OCI-LY3 (cell line): ENCODE results near the gene CLEC16A.
A peak's percentile ranks its signal among the peaks of the same experiment; 100 is the strongest.

ENCODE experiments used
- H2AFZ ChIP-seq: fragments of 200-600, 300-600 bp; shearing (Covaris generic); 2 replicates; pipeline ENCODE4 v1.6.0; 2014; ENCODE audit warnings: antibody characterized with exemption, low read depth, low read length
- H3K27ac ChIP-seq: fragments of 200-600, 300-600 bp; sonication (generic); 2 replicates; pipeline ENCODE4 v1.5.1; 2014; ENCODE audit warnings: mild to moderate bottlenecking, low read length, moderate library complexity, mixed read lengths
- H3K27me3 ChIP-seq: fragments of 200-600, 300-600 bp; sonication (generic); 2 replicates; pipeline ENCODE4 v1.6.1; 2014; ENCODE audit warnings: low read depth, low read length, mixed read lengths
- H3K36me3 ChIP-seq: fragments of 200-600, 300-600 bp; sonication (generic); replicated peaks from 2 replicates; pipeline ENCODE3; 2014; ENCODE audit warnings: low read depth, low read length, mixed read lengths
- H3K4me1 ChIP-seq: fragments of 300-600, 200-600 bp; sonication (generic); 2 replicates; pipeline ENCODE4 v1.6.1; 2014; ENCODE audit warnings: low read length, mixed read lengths
- H3K4me2 ChIP-seq: fragments of 200-600, 300-600 bp; sonication (generic); 2 replicates; pipeline ENCODE4 v1.6.1; 2014; ENCODE audit warnings: low read length, mixed read lengths
- H3K4me3 ChIP-seq: fragments of 300-600, 200-600 bp; sonication (generic); 2 replicates; pipeline ENCODE4 v1.5.1; 2014; ENCODE audit warnings: antibody characterized with exemption, mild to moderate bottlenecking, low read length, moderate library complexity
- H3K79me2 ChIP-seq: fragments of 300-600, 200-600 bp; shearing (Covaris generic); 2 replicates; pipeline ENCODE4 v1.6.1; 2014; ENCODE audit warnings: mild to moderate bottlenecking, low read length, mixed read lengths
- H3K9ac ChIP-seq: fragments of 300-600, 200-600 bp; shearing (Covaris generic); 2 replicates; pipeline ENCODE4 v1.6.0; 2014; ENCODE audit warnings: mild to moderate bottlenecking, low read length, moderate library complexity
- H3K9me3 ChIP-seq: fragments of 200-600, 300-600 bp; shearing (Covaris generic); 2 replicates; pipeline ENCODE4 v1.6.1; 2014; ENCODE audit warnings: low read length, mixed read lengths; ENCODE audit not compliant: insufficient read depth
- H4K20me1 ChIP-seq: fragments of 200-600, 300-600 bp; sonication (generic); 2 replicates; pipeline ENCODE4 v1.6.1; 2016; ENCODE audit warnings: low read length, mixed read lengths; ENCODE audit not compliant: insufficient read depth
- EZH2phosphoT487 ChIP-seq: fragments of 200-600 bp; shearing (Covaris generic); IDR thresholded peaks from 2 replicates; pipeline ENCODE4 v1.6.1; 2018; ENCODE audit warnings: antibody characterized with exemption, mixed run types, low read depth
- TF ChIP-seq, protein P1 (sequence below): fragments of 200-600, 300-600 bp; sonication (generic); IDR thresholded peaks from 2 replicates; pipeline ENCODE4 v1.5.1; 2014; ENCODE audit warnings: antibody characterized with exemption, low read length, low read depth

Gene CLEC16A

DNA sequence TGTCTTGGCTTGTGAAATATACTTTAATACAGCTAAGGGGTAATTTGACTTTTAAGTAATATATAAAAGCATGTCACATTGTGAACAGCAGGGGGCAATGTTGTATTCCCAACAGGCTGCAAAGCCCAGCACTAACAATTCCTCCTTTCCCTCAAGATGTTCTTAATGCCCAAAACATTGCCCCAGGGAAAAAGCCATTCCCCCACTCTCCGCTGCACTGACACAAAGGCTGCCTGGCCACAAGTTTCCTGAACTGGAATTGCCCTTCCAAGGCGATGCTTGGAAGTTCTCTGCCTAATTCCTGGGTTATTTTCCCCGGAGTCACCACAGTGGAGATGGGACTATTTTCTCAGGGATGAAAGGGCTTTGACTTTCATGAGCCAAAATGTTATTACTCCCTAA is 27.2 kb downstream of the CLEC16A start:
- H3K9ac ChIP-seq = no peak overlapping the region

DNA sequence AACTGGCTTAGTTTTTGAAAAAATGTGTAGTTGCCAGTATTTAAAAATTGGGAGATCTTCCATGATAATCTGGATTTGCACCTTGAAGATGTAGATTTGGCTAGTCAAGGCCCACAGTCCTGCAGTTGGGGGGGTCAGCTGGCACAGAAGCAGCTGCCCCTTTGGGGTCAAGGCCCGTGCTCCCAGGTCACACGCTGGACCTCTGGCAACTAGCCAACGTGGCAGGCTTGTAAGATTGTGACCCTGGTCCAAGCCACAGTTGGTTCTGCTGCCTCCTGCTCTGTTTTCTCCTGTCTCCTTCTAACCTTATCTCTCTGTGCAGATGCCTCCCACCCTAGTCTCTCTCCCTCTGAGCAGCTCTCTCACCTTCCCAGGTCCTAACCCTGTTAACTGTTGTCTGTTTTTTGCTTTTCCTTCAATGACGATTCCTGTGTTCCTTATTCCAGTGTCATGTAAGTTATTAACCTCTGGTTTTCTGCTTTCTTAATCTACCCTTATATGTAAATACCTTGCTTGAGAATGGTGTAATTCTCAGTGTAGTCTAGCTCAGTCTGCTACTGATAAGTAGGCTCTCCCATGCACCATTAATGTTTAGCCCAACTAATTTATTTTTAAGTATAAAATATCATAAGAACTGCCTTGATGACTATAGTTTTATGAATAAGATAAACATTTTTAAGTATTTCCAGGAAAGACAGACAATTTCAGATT is 27.9 kb downstream of the CLEC16A start:
- TF ChIP-seq, protein P1, sequence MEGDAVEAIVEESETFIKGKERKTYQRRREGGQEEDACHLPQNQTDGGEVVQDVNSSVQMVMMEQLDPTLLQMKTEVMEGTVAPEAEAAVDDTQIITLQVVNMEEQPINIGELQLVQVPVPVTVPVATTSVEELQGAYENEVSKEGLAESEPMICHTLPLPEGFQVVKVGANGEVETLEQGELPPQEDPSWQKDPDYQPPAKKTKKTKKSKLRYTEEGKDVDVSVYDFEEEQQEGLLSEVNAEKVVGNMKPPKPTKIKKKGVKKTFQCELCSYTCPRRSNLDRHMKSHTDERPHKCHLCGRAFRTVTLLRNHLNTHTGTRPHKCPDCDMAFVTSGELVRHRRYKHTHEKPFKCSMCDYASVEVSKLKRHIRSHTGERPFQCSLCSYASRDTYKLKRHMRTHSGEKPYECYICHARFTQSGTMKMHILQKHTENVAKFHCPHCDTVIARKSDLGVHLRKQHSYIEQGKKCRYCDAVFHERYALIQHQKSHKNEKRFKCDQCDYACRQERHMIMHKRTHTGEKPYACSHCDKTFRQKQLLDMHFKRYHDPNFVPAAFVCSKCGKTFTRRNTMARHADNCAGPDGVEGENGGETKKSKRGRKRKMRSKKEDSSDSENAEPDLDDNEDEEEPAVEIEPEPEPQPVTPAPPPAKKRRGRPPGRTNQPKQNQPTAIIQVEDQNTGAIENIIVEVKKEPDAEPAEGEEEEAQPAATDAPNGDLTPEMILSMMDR = no peak
- no peak for TF ChIP-seq EZH2phosphoT487

More for the DNA sequence above, 27.2 kb downstream of the CLEC16A start:
- TF ChIP-seq, protein P1 = peak; percentile 71
- no peak for TF ChIP-seq EZH2phosphoT487
- H4K20me1 ChIP-seq = no peaks in the 10 kb centered on the region
- no peaks in the 10 kb centered on the region for H3K9me3 ChIP-seq
- H3K4me1 ChIP-seq = peaks cover 10% of the 10 kb centered on the region
- no peaks in the 10 kb centered on the region for H3K79me2 ChIP-seq
- no peak overlapping the region for H2AFZ ChIP-seq
- no peak overlapping the region for H3K4me3 ChIP-seq
- H3K4me2 ChIP-seq = no peak overlapping the region
- H3K27me3 ChIP-seq = no peaks in the 10 kb centered on the region
- H3K27ac ChIP-seq = no peak overlapping the region
- H3K36me3 ChIP-seq = peaks cover 25% of the 10 kb centered on the region

DNA sequence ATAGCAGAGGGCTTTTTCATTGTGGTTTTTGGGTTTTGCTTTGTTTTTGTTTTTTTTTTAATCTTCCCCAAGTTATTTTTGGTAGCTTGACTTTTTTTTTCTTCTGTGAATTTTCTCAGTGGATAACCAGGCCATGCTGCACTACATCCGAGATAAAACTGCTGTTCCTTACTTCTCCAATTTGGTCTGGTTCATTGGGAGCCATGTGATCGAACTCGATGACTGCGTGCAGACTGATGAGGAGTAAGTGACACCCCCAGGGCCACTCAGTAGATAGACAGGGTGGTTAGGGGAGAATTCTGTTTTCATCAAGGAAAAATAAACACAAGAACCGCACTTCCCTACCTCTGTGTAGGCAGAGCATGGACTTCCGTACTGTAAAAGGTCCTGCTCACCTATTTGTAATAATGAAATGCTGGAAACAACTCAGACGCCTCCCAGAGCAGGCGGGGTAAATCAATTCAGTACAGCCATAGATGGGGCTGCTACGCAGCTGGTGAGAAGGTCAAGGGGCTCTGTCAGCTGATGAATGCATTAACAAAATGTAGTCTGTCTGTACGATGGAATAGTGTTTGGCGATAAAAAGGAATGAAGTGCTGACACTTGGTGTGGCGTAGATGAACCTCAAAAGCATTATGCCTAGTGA is 28.6 kb downstream of the CLEC16A start:
- Histone ChIP-seq H3K79me2 (no peaks in the 10 kb centered on the region), H2AFZ (no peak overlapping the region), H3K4me1 (peaks cover 4% of the 10 kb centered on the region; the same call in 1 of the 2 replicates), H3K4me2 (no peak overlapping the region), H3K9ac (no peak overlapping the region), H3K4me3 (no peak overlapping the region), H3K27me3 (no peaks in the 10 kb centered on the region), H3K27ac (no peak overlapping the region), H3K9me3 (no peaks in the 10 kb centered on the region), H4K20me1 (no peaks in the 10 kb centered on the region), H3K36me3 (peaks cover 27% of the 10 kb centered on the region)
- TF ChIP-seq, protein P1 = no peak
- TF ChIP-seq EZH2phosphoT487 = no peak

More for the DNA sequence above, 27.9 kb downstream of the CLEC16A start:
- Histone ChIP-seq H3K9ac (no peak overlapping the region), H3K27ac (no peak overlapping the region), H3K9me3 (no peaks in the 10 kb centered on the region), H2AFZ (no peak overlapping the region), H4K20me1 (no peaks in the 10 kb centered on the region), H3K4me2 (no peak overlapping the region), H3K36me3 (peaks cover 27% of the 10 kb centered on the region), H3K4me3 (no peak overlapping the region), H3K79me2 (no peaks in the 10 kb centered on the region), H3K27me3 (no peaks in the 10 kb centered on the region), H3K4me1 (peaks cover 4% of the 10 kb centered on the region; the same call in 1 of the 2 replicates)

DNA sequence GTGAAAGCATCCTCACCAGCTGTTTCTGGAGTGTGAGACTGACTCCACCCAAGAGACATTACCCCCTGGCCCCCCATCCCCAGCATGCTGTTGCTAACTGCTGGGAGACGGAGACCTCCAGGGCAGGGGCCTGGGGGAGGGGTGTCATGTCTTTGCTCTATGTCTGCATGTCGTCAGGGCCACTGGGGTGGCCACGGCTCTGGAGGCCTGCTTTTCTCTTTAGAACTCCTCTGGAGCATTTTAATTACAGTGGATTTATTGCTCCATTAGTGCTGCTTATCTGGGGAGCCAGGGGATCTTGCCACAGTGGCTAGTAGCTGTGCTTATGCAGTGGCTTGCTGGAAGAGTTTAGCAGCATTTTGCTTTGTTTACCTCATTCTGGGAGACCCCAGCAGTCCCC is 32.3 kb downstream of the CLEC16A start:
- Histone ChIP-seq H3K4me3 (no peak overlapping the region), H3K27me3 (no peaks in the 10 kb centered on the region), H3K4me1 (peaks cover 34% of the 10 kb centered on the region), H2AFZ (no peak overlapping the region), H3K36me3 (peaks cover 33% of the 10 kb centered on the region), H4K20me1 (no peaks in the 10 kb centered on the region), H3K9me3 (no peaks in the 10 kb centered on the region), H3K9ac (no peak overlapping the region), H3K79me2 (no peaks in the 10 kb centered on the region), H3K27ac (no peak overlapping the region), H3K4me2 (no peak overlapping the region)
- TF ChIP-seq EZH2phosphoT487 = no peak
- TF ChIP-seq, protein P1 = no peak
